ENCODE data around the gene FANCD2OS. TPM values are rescaled to one million over a fixed set of nuclear protein-coding genes. Genes with fewer than 3 reads are reported as not detected.

Gene FANCD2OS, protein sequence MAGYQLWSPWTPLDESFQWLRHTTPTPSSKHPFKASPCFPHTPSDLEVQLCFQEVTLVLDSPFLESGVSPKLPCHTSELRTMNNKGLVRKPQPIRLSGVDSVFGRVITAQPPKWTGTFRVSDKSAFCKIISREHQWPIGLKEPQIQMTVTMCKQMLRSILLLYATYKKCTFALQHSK
- not detected for polyA plus RNA-seq (2012; ENCODE audit: insufficient read depth, insufficient read length, low read depth)

DNA sequence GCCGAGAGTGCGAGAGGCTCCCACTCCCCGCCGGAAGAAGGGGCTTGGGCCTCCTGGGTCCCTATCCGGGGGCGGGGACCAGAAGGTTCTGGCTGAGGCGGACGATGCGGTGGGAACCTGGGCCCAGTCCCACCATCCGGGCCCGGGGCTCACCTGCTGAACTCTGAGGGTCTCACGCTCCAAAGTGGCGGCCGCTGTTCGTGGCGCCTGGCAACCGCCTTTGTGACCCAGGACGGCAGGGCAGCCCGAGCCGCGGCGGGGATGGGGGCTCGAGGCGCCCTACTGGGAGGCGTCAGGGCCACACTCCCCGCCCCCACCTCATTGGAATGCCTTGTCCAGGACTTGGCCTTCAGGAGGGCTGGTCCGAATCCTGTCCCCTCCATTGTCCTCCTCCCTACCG, at the start of gene FANCD2OS:
Gene FANCD2OS, minus strand, starts transcription at position 165 of the 400 bp plus-strand sequence. CDS start 3,481 bp downstream, outside the sequence.
- no peaks in the 10 kb centered on the region for H3K27me3 ChIP-seq
- DNase-seq = no peak
- H3K9me3 ChIP-seq = no peaks in the 10 kb centered on the region
- H3K4me3 ChIP-seq (ENCODE audit: low read depth, low read length) = no peak within 1 kb of the TSS
- TF ChIP-seq, protein P1, sequence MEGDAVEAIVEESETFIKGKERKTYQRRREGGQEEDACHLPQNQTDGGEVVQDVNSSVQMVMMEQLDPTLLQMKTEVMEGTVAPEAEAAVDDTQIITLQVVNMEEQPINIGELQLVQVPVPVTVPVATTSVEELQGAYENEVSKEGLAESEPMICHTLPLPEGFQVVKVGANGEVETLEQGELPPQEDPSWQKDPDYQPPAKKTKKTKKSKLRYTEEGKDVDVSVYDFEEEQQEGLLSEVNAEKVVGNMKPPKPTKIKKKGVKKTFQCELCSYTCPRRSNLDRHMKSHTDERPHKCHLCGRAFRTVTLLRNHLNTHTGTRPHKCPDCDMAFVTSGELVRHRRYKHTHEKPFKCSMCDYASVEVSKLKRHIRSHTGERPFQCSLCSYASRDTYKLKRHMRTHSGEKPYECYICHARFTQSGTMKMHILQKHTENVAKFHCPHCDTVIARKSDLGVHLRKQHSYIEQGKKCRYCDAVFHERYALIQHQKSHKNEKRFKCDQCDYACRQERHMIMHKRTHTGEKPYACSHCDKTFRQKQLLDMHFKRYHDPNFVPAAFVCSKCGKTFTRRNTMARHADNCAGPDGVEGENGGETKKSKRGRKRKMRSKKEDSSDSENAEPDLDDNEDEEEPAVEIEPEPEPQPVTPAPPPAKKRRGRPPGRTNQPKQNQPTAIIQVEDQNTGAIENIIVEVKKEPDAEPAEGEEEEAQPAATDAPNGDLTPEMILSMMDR (IDR thresholded peaks at IDR 0.05; ENCODE audit: low read depth, low read length) = no peak
- H3K4me1 ChIP-seq = no peaks in the 10 kb centered on the region
- no peaks in the 10 kb centered on the region for H3K36me3 ChIP-seq

DNA sequence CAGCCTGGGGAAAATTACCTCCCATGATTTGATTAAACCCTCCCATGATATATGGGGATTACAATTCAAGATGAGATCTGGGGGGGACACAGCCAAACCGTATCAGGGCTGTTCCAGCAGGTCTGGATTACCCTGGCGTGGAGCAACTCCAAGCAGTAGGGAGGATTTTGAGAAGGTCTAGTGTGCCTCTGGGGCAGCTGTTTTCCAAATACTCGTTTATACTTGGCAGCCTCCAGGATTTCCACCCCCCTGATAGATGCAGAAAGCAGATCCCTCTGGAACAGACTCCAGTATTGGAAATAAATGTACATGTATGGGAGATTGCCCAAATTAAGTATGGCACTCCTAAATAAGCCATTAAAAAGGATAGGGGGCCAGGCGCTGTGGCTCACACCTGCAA, 49.0 kb upstream of the FANCD2OS start:
- H3K4me1 ChIP-seq = no peaks in the 10 kb centered on the region

DNA sequence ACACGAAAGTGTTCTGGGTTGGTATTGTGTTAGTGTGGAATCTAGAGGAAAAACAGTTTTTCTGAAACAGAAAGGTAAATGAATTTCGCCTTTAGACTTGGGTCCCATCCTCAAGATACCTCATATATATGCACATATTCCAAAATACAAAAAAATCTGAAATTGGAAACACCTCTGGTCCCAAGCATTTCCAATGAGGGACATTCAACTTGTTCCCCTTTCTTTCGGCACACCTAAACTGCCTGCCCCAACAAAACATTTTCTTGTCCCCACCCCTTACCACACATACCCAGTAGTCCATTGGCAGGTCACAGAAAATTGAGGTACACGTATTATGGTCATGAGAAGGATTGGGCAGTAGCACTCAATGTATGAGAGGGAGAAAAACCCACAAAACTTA, 47.6 kb upstream of the FANCD2OS start:
- H3K4me3 ChIP-seq (ENCODE audit: low read depth, low read length) = no peak overlapping the region
- H3K4me1 ChIP-seq = no peaks in the 10 kb centered on the region
- DNase-seq = no peak
- no peaks in the 10 kb centered on the region for H3K36me3 ChIP-seq
- H3K27me3 ChIP-seq = no peaks in the 10 kb centered on the region
- no peaks in the 10 kb centered on the region for H3K9me3 ChIP-seq
- TF ChIP-seq, protein P1 (IDR thresholded peaks at IDR 0.05; ENCODE audit: low read depth, low read length) = no peak

More for the DNA sequence above, 49.0 kb upstream of the FANCD2OS start:
- Histone ChIP-seq H3K4me3 (ENCODE audit: low read depth, low read length) (no peak overlapping the region), H3K27me3 (no peaks in the 10 kb centered on the region), H3K36me3 (no peaks in the 10 kb centered on the region), H3K9me3 (no peaks in the 10 kb centered on the region)
- TF ChIP-seq, protein P1 (IDR thresholded peaks at IDR 0.05; ENCODE audit: low read depth, low read length) = no peak
- DNase-seq = peak; percentile 24

DNA sequence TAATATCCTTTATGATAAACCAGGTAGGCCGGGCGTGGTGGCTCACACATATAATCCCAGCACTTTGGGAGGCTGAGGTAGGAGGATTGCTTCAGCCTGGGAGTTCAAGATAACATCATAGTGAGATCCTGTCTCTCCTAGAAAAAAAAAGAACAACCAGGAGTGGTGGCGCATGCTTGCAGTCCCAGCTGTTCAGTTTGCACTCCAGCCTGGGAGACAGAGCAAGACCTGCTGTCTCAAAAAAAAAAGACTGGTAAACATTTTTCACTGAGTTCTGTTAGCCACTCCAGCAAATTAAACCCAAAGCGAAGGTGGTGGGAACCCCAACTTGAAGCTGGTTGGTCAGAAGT, 47.0 kb upstream of the FANCD2OS start:
- H3K36me3 ChIP-seq = peaks cover under 1% of the 10 kb centered on the region; the same call in 1 of the 2 replicates
- TF ChIP-seq, protein P1 (IDR thresholded peaks at IDR 0.05; ENCODE audit: low read depth, low read length) = no peak
- no peaks in the 10 kb centered on the region for H3K27me3 ChIP-seq
- H3K4me3 ChIP-seq (ENCODE audit: low read depth, low read length) = no peak overlapping the region
- DNase-seq = no peak
- H3K4me1 ChIP-seq = no peaks in the 10 kb centered on the region
- H3K9me3 ChIP-seq = no peaks in the 10 kb centered on the region

DNA sequence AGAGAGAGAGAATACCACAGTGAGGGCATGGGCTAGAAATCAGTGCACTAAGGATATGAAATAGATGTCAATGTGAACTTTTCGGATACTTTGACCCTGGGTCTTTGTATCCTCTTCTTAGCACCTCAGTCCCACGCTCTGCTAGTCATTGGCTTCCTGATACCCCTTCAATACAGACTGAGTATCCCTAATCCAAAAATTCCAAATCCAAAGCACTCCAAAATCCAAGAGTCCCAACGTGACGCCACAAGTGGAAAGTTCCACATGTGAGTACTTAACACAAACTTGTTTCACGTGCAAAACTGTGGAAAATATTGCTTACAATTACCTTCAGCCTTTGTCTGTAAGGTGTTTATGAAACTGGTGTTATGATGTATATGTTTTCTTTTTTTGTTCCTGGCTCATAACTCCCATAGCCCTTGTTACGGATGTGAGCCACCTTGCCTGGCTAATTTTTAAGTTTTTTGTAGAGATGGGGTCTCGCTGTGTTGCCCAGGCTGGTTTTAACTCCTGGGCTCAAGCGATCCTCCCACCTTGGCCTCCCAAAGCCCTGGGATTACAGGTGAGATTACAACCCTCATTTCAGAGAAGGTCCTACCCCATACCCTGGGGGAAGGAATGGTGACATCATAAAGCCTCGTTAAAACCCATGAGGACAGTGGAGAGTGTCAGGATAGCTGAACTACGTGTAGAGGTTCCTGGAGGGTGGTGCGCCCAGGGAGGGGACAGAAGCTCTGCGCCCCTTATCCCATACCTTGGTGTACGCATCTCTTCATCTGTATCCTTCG, 46.5 kb upstream of the FANCD2OS start:
- H3K27me3 ChIP-seq = no peaks in the 10 kb centered on the region
- H3K4me3 ChIP-seq (ENCODE audit: low read depth, low read length) = no peak overlapping the region
- no peaks in the 10 kb centered on the region for H3K4me1 ChIP-seq
- TF ChIP-seq, protein P1 (IDR thresholded peaks at IDR 0.05; ENCODE audit: low read depth, low read length) = no peak
- DNase-seq = no peak
- H3K36me3 ChIP-seq = peaks cover 6% of the 10 kb centered on the region; the same call in 1 of the 2 replicates
- H3K9me3 ChIP-seq = no peaks in the 10 kb centered on the region

DNA sequence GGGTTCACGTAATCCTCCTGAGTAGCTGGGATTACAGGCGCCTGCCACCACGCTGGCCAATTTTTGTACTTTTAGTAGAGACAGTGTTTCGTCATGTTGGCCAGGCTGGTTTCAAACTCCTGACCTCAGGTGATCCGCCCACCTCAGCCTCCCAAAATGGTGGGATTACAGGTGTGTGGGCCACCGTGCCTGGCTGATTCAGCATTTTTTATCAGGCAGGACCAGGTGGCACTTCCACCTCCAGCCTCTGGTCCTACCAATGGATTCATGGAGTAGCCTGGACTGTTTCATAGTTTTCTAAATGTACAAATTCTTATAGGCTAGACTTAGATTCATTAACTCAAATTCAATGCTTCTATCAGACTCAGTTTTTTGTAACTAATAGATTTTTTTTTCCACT, 42.9 kb upstream of the FANCD2OS start:
- TF ChIP-seq, protein P1 (IDR thresholded peaks at IDR 0.05; ENCODE audit: low read depth, low read length) = no peak
- DNase-seq = no peak
- H3K27me3 ChIP-seq = no peaks in the 10 kb centered on the region
- H3K36me3 ChIP-seq = peaks cover 7% of the 10 kb centered on the region; the same call in 1 of the 2 replicates
- no peaks in the 10 kb centered on the region for H3K4me1 ChIP-seq
- no peaks in the 10 kb centered on the region for H3K9me3 ChIP-seq
- H3K4me3 ChIP-seq (ENCODE audit: low read depth, low read length) = no peak overlapping the region

Data from BE2C (cell line).